GM19099 (cell line): Measurements from ENCODE around the gene ITGB1BP1.

Experiments
- POLR2A ChIP-seq: IDR thresholded peaks from 3 replicates; pipeline ENCODE4 v1.6.1; 2011; ENCODE audit warnings: low read depth; ENCODE audit not compliant: insufficient read length; ENCODE audit errors: extremely low read depth

The ITGB1BP1 gene

GRCh38 chr2:9378433-9379390 is 44.6 kb downstream of the ITGB1BP1 start:
- TF ChIP-seq POLR2A: no peak

GRCh38 chr2:9377461-9378097 is 45.7 kb downstream of the ITGB1BP1 start:
- TF ChIP-seq POLR2A: no peak

- no peak for TF ChIP-seq POLR2A
These were observed 47.4 kb downstream of the ITGB1BP1 start for GRCh38 chr2:9375857-9376428.

DNA sequence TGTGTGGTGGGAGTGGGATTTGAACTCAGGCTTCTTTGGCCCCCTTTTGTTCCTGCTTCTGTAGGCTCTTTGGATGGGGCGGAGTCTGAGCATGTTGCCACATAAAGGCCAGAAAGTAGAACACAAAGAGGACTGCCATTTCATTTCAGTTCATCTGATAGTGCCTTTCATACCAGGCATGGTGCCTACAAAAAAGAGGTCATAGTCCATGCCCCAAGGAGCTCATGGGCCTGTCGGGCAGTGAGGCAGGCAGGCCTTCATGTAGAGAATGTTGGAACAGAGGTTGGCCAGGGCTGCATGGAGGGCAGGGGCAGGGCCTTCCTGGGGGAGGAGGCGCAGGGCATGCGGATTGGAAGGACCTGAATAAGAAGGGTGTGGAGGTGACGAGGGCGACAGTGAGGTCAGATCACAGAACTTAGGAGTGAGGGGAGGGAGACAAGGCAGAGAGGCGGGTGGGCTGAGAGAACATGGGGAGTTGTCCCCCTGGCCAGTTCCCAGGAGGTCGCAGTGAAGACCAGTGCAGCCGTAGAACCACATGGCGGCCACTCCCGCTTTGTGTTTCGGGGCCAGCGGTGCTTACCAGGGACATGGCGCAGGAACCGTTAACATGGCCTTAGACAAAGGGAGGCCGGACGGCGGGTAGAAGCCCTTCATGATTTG is 49.1 kb downstream of the ITGB1BP1 start:
- TF ChIP-seq POLR2A: no peak

GRCh38 chr2:9373476-9373875 is 49.9 kb downstream of the ITGB1BP1 start:
- TF ChIP-seq POLR2A: no peak

DNA sequence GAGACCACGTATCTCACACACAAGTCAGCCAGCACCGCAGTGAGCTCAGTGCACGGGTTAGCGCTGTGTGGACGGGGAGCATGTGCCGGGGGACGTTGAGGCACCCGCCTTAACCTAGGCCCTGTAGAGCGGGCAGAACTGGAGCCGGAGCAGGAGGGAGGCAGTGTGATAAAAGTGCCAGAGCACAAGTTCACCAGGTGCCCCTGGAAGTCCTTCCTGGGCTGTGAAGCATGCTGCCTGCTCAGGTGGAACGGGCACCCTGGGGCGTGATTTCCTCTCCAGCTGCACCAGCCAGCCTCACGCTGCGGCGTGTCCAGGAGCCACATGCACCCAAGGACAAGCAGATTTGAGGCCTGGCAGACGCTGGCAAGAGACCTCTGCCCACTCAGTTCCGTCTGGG is 50.3 kb downstream of the ITGB1BP1 start:
- no peak for TF ChIP-seq POLR2A

DNA sequence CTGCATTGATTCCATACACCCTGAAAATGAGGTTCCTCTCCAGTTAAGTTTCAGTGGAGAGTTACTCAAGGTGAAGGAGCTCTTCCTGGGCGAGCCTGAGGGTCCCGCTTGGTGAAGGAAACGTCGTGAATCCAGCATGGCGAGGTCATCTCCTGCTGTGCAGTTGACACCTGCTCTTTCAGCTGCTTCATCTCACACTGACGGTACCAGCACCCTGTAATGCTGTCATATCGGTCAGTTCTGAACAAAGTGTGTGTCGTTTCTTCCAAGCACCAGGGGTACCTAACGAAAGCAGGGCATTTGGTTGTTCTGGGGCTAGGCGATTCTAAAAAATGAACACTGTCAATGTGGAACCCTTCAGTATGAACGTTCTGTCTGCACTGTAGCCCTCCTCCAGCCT is 52.6 kb downstream of the ITGB1BP1 start:
- TF ChIP-seq POLR2A: no peak

DNA sequence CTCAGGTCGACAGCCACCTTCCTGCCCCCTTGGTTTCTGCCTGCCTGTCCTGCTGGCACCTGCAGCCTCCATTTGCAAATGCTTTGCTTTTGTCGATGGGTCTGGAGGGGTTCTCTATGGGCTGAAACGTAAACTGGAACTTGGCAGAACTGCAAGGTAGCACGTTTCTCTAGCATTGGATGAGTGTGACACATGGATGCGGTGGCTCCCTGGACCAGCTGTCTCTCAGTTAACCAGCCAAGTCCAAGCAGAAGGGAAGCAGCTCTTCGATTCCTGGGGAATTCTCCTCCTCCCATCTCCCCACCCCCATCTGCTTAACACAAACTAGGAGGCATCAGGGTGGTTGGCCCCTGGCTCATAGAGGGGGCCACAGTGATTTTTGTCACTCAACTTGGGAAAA is 57.3 kb downstream of the ITGB1BP1 start:
- no peak for TF ChIP-seq POLR2A

DNA sequence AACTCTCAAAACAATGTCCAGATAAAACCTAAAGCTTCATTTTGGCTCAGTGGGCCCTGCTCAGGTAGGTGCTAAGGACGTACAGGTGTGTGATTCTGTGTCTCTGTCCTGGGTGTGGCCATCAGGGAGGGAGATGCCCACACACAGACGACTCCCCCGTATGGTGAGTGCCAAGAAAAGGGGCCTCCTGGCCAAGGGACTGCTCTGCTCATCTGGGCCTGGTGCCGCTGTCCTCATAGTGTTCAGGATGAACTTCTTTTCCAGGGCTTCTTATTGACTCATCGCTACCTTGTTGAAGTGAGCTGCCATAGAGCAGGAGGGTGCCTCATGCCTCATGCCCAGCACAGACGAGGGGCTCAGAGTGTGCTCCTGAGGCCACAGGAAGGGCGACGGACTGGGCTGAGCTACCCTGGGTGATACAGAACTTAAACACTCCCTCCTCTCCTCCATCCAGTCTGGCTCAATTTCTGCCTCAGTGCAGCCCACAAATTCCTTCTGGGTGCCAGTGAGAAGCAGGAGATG is 57.8 kb downstream of the ITGB1BP1 start:
- TF ChIP-seq POLR2A: no peak

DNA sequence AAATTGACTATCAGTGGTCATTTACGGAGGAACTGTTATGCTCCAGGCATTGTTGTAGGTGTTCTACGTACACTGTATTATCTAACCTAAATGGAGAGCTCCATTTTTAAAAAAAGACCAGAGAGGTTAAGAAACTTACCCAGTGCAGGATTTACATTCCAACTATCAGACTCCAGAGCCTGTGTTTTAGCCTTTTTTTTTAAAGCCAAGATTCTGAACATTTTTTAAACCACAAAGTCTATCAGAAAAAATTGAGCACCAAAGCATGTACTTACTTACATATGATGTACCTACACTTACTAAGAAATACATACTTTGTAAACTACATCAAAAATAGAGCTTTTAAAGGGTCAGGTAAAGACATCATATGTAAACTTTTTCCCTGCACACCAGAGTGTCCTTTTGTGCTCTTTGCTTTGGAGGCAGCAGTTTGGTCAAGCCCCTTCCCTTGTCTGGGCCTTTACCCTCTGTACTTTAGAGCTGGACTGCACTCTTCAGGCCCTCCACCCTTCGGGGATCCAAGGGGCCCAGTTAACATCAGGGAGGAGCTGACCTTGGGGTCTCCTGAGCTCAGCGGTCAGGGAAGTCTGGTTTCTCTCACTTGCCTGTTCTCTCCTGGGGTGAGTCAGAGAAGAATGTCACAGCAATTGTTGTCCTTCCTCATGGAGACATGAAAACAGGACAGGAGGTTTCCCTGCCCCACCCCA is 58.4 kb downstream of the ITGB1BP1 start:
- no peak for TF ChIP-seq POLR2A

GRCh38 chr2:9364373-9364772 is 59.0 kb downstream of the ITGB1BP1 start:
- TF ChIP-seq POLR2A: no peak

DNA sequence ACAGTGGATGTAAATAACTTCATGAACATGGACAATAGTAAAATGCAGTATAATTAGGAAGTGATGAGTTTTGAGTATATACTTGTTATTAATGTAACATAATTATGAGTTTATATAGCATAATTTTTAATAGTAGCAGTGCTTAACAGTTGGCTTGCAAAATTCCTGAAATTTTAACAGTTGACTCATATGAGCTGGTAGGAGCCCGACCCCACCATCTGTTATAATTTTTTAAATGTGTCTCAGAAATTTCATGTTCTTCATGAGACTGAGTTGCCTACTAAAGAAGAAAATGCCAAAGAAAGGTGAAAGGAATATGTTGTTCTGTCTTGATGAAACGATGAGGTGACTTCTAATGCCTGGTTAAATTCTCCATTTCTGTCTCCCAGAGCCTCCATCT is 62.6 kb downstream of the ITGB1BP1 start:
- TF ChIP-seq POLR2A: no peak

DNA sequence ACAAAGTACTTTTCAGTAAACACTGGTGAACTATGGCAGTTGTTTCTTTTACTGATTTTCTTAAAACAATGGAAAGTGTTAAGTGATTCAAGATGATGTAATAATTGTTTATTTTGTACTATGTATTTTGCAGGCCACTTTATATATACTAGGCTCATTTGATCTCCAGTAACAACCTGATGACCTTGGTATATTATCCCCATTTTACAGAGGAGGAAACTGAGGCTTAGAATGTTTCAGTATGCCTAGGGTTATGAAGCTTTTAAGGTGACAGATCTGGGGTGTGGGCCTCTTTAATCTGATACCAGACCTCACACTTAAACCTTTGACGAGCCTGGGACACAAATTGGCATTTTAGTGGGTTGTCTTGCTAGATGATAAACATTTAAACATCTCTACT is 63.2 kb downstream of the ITGB1BP1 start:
- TF ChIP-seq POLR2A: no peak

DNA sequence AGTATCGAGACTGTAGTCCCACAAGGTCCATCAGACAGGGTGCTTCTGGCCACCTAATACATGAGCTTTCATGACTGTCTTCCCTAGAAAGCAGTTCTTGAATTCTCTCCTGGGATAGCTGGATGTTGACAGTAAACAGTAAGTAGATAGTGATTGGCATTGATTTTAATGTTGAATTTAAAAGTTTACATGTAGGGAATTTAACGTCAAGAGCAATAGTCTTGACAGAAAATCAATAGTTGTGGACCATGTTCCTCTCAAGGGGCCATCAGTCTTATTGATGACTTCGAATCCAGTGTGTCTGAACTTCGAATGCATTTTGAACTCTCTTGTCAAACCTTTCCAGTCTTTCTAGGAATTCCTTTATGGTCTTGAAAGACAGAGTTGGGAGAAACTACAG is 63.9 kb downstream of the ITGB1BP1 start:
- TF ChIP-seq POLR2A: no peak
